NCI-H2196 (cell line): ENCODE data around the gene NPNT.

ENCODE experiments used
- DNase-seq: peaks from one replicate; lab custom pipeline; 2025; ENCODE audit not compliant: unreplicated experiment; lab: John Stamatoyannopoulos, UW

Gene NPNT

GRCh38 chr4:105969575-105969974 lies 74.3 kb downstream of the NPNT start:
- no peak for DNase-seq

GRCh38 chr4:105970371-105970770 lies 75.1 kb downstream of the NPNT start:
- DNase-seq = no peak

DNA sequence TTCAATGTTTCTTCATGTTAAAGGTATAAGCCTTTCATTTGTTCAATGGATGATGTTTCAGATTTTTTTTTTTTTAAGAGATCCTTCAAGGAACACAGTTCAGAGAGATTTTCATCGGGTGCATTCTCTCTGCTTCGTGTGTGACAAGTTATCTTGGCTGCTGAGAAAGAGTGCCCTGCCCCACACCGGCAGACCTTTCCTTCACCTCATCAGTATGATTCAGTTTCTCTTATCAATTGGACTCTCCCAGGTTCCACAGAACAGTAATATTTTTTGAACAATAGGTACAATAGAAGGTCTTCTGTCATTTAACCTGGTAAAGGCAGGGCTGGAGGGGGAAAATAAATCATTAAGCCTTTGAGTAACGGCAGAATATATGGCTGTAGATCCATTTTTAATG lies 75.8 kb downstream of the NPNT start:
- no peak for DNase-seq

DNA sequence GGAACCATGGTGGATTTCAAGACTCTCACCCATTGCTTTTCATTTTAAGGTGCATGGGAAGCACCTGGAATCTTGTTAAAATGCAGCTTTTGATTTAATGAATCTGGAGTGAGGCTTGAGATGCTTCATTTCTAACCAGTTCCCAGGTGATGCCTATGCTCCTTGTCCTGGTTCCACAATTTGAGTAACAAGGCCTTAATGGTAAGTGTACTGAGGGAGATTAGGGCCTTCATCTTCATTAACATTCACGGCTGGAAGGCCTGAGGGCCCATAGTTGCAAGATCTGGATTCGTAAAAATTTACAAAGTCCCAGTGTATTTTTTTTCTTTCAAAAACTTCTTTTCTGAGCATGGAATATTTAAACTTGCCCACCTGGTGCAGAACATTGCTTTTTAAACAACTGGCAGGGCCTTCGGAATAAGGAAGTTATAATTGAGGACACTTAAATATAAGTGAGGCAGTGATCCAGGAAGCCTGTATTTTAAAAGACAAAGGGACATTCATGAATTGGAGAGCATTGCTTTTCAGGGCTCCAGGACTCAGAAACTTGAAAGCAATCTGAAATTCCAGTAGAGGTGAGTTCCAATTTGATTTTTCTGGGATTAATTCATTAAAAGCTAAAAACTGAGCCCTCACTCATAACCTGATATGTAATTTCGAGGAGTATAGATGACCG lies 77.8 kb downstream of the NPNT start:
- no peak for DNase-seq

DNA sequence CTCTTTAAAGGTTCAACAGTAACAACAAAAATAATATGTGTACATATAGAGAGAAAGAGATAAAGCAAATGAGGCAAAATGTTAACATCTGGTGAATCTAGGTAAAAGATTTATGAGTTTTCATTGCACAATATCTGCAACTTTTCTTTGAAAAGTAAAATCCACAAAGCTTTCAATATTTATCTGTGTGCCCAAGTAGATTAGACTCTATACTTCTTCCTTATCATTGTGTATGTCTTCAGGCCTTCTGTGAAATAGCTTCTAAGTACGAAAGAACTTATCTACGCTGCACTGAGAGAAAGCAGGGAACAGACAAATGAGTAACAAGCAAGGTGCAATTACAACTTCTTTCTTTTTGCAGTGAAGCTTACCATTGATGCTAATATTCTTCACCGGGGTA lies 81.6 kb downstream of the NPNT start:
- DNase-seq = no peak

DNA sequence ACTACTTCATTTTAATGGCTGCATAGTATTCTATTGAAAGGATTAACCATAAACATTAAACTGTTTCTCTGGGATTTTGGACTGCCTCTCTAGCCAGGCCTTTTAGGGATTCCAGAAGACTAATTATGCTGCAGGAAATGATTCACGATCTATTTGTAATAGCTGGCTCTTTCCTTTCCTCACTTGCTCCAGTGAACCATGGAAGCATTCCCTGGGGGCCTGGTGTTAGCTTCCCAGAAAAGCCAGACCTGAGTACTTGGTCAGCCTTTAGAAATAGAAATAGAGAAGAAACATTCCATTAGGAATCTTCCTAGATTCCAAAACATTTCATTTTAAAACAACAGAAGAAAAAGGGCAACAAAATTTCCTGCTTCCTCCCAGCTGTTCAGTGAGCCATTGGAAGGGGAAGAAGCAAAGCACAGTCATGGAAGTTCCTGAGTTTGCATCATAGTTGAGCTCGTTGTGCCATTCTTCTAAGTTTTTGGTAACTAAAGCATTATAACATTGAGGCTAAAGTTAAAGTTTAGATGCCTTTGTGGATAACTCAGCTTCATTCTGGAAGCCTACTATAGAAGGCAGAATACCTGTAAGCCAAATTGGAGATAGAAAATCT lies 83.5 kb downstream of the NPNT start:
- no peak for DNase-seq

DNA sequence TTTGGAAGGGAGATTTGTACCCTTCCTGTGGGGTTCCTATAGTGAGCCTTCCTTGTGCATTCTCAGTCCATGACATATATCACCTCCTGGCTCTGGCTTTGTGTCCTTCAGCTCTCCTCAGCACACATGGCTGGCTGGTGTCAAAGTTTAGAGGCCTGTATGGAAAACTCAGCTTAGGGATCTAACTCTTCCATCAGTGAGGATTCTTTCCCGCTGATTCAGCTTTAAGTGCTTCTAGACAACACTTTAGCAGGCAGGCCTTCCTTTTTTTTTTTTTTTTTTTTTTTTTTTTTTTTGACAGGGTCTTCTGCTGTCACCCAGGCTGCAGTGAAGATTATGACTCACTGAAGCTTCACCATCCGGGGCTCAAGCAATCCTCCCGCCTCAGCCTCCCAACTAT lies 84.2 kb downstream of the NPNT start:
- DNase-seq = no peak

DNA sequence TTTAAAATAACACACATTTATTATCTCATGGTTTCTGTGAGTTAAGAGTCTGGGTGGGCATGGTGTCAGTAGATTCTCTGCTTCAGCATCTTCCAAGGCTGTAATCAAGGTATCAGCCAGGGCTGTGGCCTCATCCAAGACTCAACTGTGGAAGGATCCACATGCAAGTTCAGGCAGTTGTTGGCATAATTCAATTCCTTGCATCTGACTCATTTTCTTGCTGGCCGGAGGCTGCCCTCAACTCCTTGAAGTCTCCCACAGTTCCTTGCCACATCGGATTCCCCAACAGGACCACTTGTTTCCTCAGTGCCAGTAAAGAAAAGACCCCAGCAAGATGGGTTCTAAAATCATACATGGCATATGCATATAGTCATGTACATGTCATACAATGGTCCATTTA lies 93.4 kb downstream of the NPNT start:
- no peak for DNase-seq

GRCh38 chr4:105989485-105990242 lies 94.4 kb downstream of the NPNT start:
- DNase-seq = no peak

GRCh38 chr4:105990933-105991332 lies 95.7 kb downstream of the NPNT start:
- DNase-seq = peak; percentile 49

GRCh38 chr4:105991726-105992125 lies 96.5 kb downstream of the NPNT start:
- no peak for DNase-seq

GRCh38 chr4:105992641-105993305 lies 97.5 kb downstream of the NPNT start:
- no peak for DNase-seq

GRCh38 chr4:105994061-105994460 lies 98.8 kb downstream of the NPNT start:
- no peak for DNase-seq

DNA sequence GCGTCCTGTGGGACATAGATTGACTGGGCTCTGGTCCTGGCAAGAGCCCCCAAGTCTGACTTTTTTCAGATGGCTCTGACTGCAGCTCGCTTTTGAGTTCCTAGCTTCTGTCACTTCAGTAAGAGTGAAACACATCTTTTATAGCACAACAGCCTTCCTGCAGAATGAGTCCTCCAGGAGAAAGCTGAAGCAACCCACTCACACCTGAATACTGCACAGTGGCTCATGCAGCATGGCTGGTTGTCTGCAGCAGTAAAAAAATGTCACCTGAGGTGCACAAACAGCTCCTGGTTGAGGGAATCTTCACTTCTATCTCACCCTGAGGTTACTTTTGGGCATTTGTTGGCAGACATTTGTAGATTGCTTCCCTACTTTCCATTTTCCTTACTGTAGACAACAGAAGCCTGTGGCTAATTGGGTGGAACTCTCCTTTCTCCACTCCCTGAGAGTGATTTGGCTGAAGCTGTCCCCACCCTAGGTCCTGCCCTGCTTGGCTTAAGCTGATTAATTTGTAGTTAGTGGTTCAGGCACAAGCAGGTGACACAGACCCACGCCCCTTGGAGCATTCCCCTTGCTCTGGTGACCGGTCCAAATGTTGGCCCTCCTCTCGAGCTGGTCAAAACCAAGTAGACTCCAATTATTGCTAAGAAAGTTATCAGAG lies 99.7 kb downstream of the NPNT start:
- DNase-seq = no peak

- no peak for DNase-seq
These were observed 101.6 kb downstream of the NPNT start for GRCh38 chr4:105996845-105997244.

- DNase-seq = no peak
These were observed 103.1 kb downstream of the NPNT start for GRCh38 chr4:105998171-105999063.

GRCh38 chr4:106002994-106003393 lies 107.7 kb downstream of the NPNT start:
- DNase-seq = no peak

- DNase-seq = no peak
These were observed 115.5 kb downstream of the NPNT start for GRCh38 chr4:106010761-106011160.

DNA sequence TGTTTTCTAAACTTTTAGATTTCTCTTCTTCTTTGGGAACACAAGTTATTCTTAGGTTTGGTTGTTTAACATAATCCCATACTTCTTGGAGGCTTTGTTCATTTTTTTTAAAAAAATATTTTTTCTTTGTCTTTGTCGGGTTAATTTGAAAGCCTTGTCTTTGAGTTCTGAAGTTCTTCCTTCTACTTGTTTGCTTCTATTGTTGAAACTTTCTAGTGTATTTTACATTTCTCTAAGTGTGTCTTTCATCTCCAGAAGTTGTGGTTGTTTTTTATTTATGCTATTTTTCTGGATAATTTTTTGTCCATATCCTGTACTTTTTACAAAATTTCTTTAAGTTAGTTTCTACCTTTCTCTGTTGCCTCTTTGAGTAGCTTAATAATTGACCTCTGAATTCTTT lies 116.1 kb downstream of the NPNT start:
- no peak for DNase-seq

GRCh38 chr4:106017975-106018374 lies 122.7 kb downstream of the NPNT start:
- DNase-seq = no peak
